Jurkat, Clone E6-1 (cell line): Measurements from ENCODE around the gene KHK.
A peak's percentile ranks its signal among the peaks of the same experiment; 100 is the strongest.
"Not testable (repeated sequence)": the region's sequence is repeated elsewhere in the genome, so short reads cannot be mapped to it uniquely, and the experiment has no call there.

Source experiments
- DNase-seq: peaks from one replicate; pipeline ENCODE4 v3.0.0-alpha.2; 2011; ENCODE audit warnings: low read depth, low spot score
- H3K4me3 ChIP-seq: 2 replicates; pipeline ENCODE4 v1.5.1; 2011; ENCODE audit warnings: mild to moderate bottlenecking, low read length, control low read depth, moderate library complexity

Gene KHK

DNA sequence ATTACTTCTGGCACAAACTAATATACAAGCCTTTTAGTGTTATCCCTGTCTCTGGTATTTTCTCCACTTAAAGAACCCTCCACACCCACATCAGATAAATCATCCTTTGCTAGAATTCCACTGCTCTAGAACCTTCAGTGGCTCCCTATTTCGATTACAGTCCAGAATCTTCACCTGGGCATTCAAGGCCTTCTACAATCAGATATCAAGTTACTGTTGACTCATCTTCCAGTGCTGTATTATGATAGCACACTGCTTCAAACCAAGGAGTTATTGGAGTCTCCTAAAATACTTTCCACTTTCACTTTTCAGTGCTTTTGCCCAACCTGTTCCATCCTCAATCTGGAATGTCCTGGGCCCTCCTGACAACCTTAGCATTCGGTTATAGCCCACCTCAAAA is 28.9 kb downstream of the KHK start:
- DNase-seq: no peak
- no peak overlapping the region for H3K4me3 ChIP-seq

DNA sequence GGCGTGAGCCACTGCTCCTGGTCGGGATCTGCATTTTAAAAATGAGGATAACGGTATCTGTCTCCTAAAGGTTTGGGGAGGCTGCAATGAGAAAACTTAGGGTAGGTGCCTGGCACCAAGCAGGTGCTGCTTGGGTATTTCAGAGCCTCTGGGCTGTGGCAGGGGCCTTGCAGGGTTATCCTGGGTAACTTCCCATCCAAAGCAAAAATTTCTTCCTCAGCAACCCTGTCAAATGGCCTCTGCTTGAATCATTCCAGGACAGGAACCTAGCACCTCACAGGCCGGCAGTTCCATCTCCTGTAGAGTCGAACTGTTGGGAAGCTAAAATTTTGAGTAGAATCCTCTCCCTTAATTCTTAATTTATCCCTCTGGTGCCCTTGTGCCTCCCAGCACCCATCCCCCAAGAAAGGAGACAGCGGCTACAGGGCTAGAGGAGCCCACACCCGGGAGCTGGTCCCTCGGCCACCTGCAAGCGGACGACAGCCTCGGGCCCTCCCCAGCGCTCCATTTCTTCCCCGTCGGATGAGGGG is 31.5 kb downstream of the KHK start:
- DNase-seq: no peak
- no peak overlapping the region for H3K4me3 ChIP-seq

GRCh38 chr2:27118525-27119329 is 32.2 kb downstream of the KHK start, which contains the start of gene CGREF1:
CGREF1 (minus strand) TSS chr2:27119128; CDS start chr2:27104366, 14,762 bp downstream.
- DNase-seq: no peak
- H3K4me3 ChIP-seq: no peak within 1 kb of the TSS

GRCh38 chr2:27119330-27119670 is 32.7 kb downstream of the KHK start:
- H3K4me3 ChIP-seq, DNase-seq: not testable (repeated sequence)

DNA sequence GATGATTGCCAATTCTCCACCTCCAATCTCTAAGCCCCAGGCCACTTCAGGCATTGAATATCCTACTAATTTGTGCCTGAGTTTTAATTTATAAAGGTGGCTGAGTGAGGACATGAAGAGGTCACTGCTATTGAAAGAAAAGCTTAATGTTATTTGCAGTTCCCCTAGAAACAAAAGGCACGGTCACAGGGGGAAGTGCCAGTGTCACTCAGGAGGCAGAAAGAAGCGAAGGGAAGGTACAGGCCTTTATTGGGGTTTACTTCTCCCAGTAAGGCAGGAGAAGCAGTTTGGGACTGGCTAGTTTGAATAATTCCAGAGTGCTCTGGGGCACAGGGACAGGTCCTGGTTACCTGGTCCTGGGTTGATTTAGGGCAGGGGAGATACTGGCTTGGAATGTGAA is 35.3 kb downstream of the KHK start:
- H3K4me3 ChIP-seq: no peak overlapping the region
- no peak for DNase-seq

GRCh38 chr2:27122791-27123190 is 36.2 kb downstream of the KHK start:
- H3K4me3 ChIP-seq: no peak overlapping the region
- DNase-seq: no peak

DNA sequence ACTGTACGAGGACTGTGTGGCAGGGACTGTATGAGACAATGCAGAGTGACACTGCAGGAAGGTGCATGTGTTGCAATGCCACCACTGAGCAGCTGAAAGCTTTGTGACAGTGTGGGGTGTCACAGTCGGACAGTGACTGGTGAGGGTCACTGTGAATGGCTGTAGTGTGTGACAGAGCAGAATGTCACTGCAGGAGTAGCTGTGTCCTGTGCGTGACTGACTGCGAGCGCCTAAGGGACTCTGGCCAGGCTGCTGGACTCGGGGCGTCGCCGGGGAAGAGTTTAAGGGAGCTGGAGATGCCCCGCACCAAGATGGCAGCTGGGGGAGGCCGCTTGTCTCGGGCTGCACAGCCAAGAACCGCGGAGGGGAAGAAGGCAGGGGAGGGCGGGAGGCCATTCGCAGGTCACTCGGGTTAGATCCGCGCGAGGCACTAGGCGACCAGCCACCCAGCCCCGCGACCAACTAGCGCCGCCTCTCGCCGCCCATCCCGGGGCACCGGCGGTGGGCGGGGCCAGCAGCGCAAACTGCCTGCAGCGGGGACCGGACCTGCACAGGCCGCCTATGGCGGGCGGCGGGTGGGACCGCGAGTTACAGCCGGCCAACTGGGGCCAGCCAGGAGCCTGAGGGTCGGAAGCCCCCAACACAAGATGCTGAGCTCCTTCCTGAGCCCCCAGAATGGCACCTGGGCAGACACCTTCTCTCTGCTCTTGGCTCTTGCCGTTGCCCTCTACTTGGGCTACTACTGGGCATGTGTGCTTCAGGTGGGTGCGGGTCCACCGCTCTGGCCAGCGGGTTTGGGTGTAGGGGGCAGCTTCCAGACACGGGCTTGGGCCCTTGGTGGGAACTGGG is 37.0 kb downstream of the KHK start, which contains the start of gene ABHD1:
Gene ABHD1, plus strand, starts transcription at position 514 of the 849 bp plus-strand sequence. Its CDS starts 134 bp downstream, at position 648.
- no peak for DNase-seq

GRCh38 chr2:27125104-27125503 is 38.5 kb downstream of the KHK start:
- no peak for DNase-seq
- no peak overlapping the region for H3K4me3 ChIP-seq

More for the DNA sequence above, 37.0 kb downstream of the KHK start, which contains the start of gene ABHD1:
- H3K4me3 ChIP-seq: peak within 1 kb of the TSS; percentile 52

DNA sequence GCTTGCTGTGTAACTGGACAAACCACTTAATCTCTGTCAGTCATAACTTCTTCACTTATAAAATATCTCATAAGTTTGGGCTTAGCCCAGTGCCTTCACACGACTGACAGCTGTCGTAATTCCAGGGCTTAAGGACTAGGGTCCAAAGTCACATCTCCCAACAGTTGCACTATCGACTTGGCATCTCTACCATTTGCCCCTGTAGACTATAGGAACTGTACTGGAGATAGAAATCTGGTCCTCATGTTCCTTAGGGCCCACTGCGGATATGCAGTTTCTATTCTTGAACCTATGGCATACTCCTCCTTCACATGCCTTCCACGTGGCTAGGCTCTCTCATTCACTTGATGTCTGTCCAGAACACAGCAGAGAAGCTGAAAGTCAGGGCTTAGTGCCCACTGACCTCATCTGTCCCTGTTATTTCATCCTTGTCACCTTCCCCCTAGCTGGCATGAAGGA is 39.7 kb downstream of the KHK start:
- no peak overlapping the region for H3K4me3 ChIP-seq
- DNase-seq: no peak

- DNase-seq: no peak
- no peak overlapping the region for H3K4me3 ChIP-seq
Observed at GRCh38 chr2:27127883-27128667, 41.5 kb downstream of the KHK start.

- no peak overlapping the region for H3K4me3 ChIP-seq
- DNase-seq: no peak
Observed at GRCh38 chr2:27128668-27129571, 42.3 kb downstream of the KHK start.

- DNase-seq: no peak
- no peak overlapping the region for H3K4me3 ChIP-seq
Observed at GRCh38 chr2:27130396-27130795, 43.8 kb downstream of the KHK start.

GRCh38 chr2:27131429-27131828 is 44.9 kb downstream of the KHK start:
- no peak overlapping the region for H3K4me3 ChIP-seq
- DNase-seq: no peak

- no peak for DNase-seq
Observed at GRCh38 chr2:27133195-27133875, 46.8 kb downstream of the KHK start.

DNA sequence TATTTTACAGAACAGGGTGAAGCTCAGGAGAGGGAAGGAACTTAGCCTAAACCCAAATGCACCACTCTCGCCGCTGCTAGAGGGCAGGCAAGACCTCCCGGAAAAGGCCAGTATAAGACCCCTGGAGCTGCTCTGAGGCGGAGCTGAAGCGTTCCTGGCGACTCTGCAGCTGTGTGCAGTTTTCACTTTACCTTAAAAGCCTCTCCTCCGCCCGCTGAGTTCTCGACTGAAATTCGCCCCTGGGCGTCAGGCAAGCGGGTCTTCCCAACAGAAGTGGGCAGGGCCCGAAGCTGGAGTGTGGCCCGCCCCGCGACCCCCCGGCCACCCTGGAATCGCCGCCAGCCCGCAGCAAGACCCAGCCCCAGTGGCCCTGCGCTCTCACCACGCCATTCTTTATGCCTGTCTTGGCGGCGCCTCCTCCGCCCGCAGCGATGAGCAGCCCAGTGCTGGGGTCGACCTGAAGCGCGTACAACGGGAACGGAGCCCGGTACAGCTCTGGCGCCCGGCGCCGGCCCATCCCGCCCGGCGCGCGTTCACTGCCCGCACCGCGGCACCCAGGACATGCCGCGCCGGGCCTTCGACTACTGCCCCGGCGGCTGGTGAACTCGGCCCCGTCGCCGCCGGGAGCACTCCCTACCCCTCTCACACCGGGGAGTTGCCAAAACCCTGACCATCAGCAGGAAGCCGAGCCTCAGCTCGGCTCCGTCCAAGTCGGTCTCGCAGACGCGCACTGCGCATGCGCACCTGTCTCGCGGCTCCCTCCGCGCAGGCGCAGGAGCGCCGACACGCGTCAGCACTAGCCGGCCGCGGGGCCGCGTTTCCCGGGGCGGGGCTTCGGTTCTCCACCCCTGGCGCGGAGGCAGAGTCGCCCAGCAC is 47.6 kb downstream of the KHK start, which contains the start of gene PREB:
Gene PREB, minus strand, starts transcription at position 732 of the 876 bp plus-strand sequence. Its CDS starts 215 bp downstream, at position 517.
- H3K4me3 ChIP-seq: peak within 1 kb of the TSS; percentile 87
- peak; percentile 88 for DNase-seq

More at GRCh38 chr2:27133195-27133875, 46.8 kb downstream of the KHK start:
- peak overlapping the region; percentile 87 for H3K4me3 ChIP-seq

GRCh38 chr2:27134781-27135477 is 48.4 kb downstream of the KHK start:
- DNase-seq: no peak
- H3K4me3 ChIP-seq: peak overlapping the region; percentile 87
